Uterus (tissue), 2 donors: ENCODE data around the gene PCDHGA1.

Experiments used
- CTCF ChIP-seq, 4 experiments: fragments of 200-600 bp in 2 of 4; fragments of 450-650 bp in 2 of 4; sonication (generic) in 2 of 4; IDR thresholded peaks; one replicate each; pipeline ENCODE4 v1.5.1; 2016 to 2019; ENCODE audit warnings: antibody characterized with exemption in 4 of 4, mild to moderate bottlenecking in 2 of 4, moderate library complexity in 1 of 4
- POLR2A ChIP-seq, 2 donors: fragments of 450-650 bp; IDR thresholded peaks; one replicate each; pipeline ENCODE4 v1.6.1; 2016; ENCODE audit warnings: antibody characterized with exemption in 2 of 2, mild to moderate bottlenecking in 1 of 2, moderate library complexity in 1 of 2

DNA sequence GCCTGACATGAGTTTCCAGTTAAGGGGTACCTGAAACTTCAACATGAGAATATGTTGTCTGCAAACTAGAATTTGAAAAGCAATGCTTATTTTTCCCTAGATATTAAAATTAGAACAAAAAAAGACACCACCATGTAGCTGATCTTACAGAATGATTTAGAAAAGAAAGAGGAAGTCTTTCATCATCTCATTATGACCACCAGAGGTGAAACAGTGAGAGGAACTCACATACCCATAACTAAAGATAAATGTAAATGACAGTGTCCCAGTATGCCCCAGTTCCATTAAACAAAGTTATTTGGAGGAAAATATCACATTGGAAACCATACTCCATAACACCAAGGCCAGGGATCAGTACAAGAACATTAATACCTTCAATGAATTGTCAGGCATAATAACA, 16.6 kb upstream of the PCDHGA1 start:
- TF ChIP-seq CTCF (IDR thresholded peaks at IDR 0.05) (no peak), POLR2A (IDR thresholded peaks at IDR 0.05) (no peak)
